Lower lobe of right lung (tissue), 2 donors: ENCODE results near the gene TSR2. TPM values are rescaled to one million over a fixed set of nuclear protein-coding genes. Genes with fewer than 3 reads are reported as not detected.

Experiments used
- ATAC-seq, 2 donors: fragments of 200-7000 bp; cut with Tn5 transposase; one replicate each; pipeline ENCODE4 v1.9.1; 2020 to 2022; ENCODE audit warnings: mild to moderate bottlenecking in 2 of 2, moderate library complexity in 2 of 2
- DNase-seq: peaks from one replicate; pipeline ENCODE4 v3.0.0-alpha.2; 2020
- H3K27ac ChIP-seq: fragments of 200-600 bp; one replicate; pipeline ENCODE4 v1.8.0; 2022
- H3K27me3 ChIP-seq: fragments of 200-600 bp; one replicate; pipeline ENCODE4 v1.8.0; 2022; ENCODE audit warnings: low read depth
- H3K36me3 ChIP-seq: fragments of 200-600 bp; one replicate; pipeline ENCODE4 v1.8.0; 2022; ENCODE audit warnings: mild to moderate bottlenecking
- H3K4me1 ChIP-seq: fragments of 200-600 bp; one replicate; pipeline ENCODE4 v1.8.0; 2022
- H3K4me3 ChIP-seq: fragments of 200-600 bp; one replicate; pipeline ENCODE4 v1.8.0; 2022; ENCODE audit warnings: mild to moderate bottlenecking
- H3K9me3 ChIP-seq: fragments of 200-600 bp; one replicate; pipeline ENCODE4 v1.8.0; 2022
- intact Hi-C: fragments of 100-400 bp; cut with DNase I; formaldehyde crosslinking; loops from one replicate; pipeline ENCODE4 v1.11.0; 2022
- total RNA-seq: library from RNA; stranded (reverse); fragmentation: NEBNext Ultra II Directional; extraction: Animal tissue kit (Norgen Biotek cat#: 25700); gene quantifications from one replicate; pipeline ENCODE4 v1.2.1, GENCODE V29; 2021
- TF ChIP-seq, protein P1 (sequence below): fragments of 200-600 bp; IDR thresholded peaks from one replicate; pipeline ENCODE4 v1.8.0; 2022; ENCODE audit warnings: antibody characterized with exemption, mild to moderate bottlenecking
- donor health status: DM: no; HTN: yes; CAD: no; lungs with severe emphysema.

The TSR2 gene
- total RNA-seq, 1 donor from 2014 or later, result 38.5 TPM

DNA sequence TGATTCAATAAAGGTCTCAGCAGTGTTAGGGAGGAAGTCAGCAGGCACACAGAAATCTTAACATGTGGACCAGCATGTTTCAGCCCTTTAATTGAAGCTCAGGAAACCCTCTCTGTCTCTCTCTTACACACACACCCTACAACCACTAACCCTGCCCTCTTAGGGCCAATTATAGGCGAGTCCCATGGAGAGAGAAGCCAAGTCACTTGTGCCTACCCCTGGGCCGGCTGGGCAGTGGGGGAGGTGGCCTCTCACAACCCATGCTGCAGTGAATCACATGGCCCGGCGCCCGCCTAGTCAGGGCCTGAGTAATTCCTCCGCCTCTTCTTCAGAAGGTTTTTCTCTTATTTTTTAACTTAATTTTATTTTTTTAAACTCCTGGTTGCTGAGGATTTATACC, 52.1 kb downstream of the TSR2 start:
- no peaks in the 10 kb centered on the region for H3K36me3 ChIP-seq
- intact Hi-C loops, result no loop called here
- DNase-seq (no peak), ATAC-seq (no peak)
- no peaks in the 10 kb centered on the region for H3K27me3 ChIP-seq
- TF ChIP-seq, protein P1, sequence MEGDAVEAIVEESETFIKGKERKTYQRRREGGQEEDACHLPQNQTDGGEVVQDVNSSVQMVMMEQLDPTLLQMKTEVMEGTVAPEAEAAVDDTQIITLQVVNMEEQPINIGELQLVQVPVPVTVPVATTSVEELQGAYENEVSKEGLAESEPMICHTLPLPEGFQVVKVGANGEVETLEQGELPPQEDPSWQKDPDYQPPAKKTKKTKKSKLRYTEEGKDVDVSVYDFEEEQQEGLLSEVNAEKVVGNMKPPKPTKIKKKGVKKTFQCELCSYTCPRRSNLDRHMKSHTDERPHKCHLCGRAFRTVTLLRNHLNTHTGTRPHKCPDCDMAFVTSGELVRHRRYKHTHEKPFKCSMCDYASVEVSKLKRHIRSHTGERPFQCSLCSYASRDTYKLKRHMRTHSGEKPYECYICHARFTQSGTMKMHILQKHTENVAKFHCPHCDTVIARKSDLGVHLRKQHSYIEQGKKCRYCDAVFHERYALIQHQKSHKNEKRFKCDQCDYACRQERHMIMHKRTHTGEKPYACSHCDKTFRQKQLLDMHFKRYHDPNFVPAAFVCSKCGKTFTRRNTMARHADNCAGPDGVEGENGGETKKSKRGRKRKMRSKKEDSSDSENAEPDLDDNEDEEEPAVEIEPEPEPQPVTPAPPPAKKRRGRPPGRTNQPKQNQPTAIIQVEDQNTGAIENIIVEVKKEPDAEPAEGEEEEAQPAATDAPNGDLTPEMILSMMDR, result no peak
- H3K4me1 ChIP-seq, result no peaks in the 10 kb centered on the region
- H3K4me3 ChIP-seq, result no peak overlapping the region
- H3K27ac ChIP-seq, result no peak overlapping the region
- H3K9me3 ChIP-seq, result no peaks in the 10 kb centered on the region

DNA sequence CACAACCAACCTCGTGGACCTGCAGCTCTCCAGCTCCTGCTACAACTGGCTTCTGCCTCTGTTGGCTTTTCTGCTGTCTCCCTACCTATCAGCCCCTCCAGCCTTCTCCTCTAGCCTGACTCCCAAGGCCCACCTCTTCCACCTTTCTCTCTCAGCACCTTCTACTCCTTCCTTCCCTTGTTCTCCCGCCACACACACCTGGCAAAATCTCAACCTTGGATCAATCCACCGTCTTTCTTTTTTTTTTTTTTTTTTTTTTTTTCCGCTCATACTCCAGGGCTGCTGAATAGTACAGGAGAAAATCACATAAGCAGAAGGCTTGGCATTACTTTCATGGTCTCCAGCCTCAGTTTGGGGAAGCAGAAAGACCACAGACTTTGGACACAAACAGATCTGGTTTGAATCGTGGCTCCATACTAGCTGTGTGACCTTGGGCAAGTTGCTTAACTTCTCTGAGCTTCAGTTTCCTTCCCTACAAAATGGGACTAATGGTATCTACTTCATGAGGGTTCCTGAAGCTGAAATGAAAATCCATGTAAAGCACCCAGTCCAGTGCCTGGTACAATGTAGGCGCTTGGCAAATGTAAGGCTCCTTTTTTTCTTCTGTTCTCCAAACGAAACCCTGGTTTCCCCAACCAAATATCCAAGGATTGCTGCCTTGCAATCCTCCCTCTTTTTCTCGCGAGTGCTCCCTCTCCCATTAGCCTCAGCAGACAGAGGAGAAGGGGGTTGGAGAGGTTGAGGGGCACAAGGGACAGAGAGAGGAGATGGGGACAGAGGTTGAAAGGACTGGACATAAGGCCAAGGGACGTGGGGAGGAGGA, 54.2 kb downstream of the TSR2 start:
- Histone ChIP-seq H3K27me3 (no peaks in the 10 kb centered on the region), H3K36me3 (no peaks in the 10 kb centered on the region), H3K27ac (peak overlapping the region; percentile 31), H3K4me3 (peak overlapping the region; percentile 62), H3K9me3 (no peaks in the 10 kb centered on the region), H3K4me1 (no peaks in the 10 kb centered on the region)
- ATAC-seq, result no peak
- TF ChIP-seq, protein P1, result no peak
- no peak for DNase-seq
- intact Hi-C loops, result no loop called here

Other genes with a start within 250 kb of the TSR2 start
- 0.62 TPM for gene WNK3, start 82.4 kb upstream of the TSR2 start, total RNA-seq
- gene FGD1, start 55.8 kb downstream of the TSR2 start, total RNA-seq, result 3.2 TPM
- gene GNL3L, start 89.8 kb downstream of the TSR2 start, total RNA-seq, result 29.5 TPM